ENCODE measurements around the gene AP2B1. TPM values are rescaled to one million over a fixed set of nuclear protein-coding genes. Genes with fewer than 3 reads are reported as not detected.
"Not testable (repeated sequence)": the region's sequence is repeated elsewhere in the genome, so short reads cannot be mapped to it uniquely, and the experiment has no call there.

The AP2B1 gene
- total RNA-seq, 2 donors from 2014 or later, result 29.3 to 43.6 TPM

- DNase-seq, result no peak
- intact Hi-C loops (cut with DNase I), result no loop called here
- no peak overlapping the region for H3K27ac ChIP-seq
- no peak for ATAC-seq
- no peak overlapping the region for H3K4me3 ChIP-seq
- H3K4me1 ChIP-seq, result peaks cover 14% of the 10 kb centered on the region
- no peak for TF ChIP-seq CTCF (IDR thresholded peaks at IDR 0.05)
- no peak for TF ChIP-seq POLR2A (IDR thresholded peaks at IDR 0.05)
- 75 to 78% methylated on average over 10 of the region's 10 CpGs for WGBS, 2 donors
- no peaks in the 10 kb centered on the region for H3K9me3 ChIP-seq
- peaks cover 0 to 5% of the 10 kb centered on the region in 2 donors for H3K27me3 ChIP-seq
- H3K36me3 ChIP-seq (replicated peaks in 1 of 2; ENCODE audit: insufficient read depth in 1 of 2, low read depth in 2 of 2), result no peaks in the 10 kb centered on the region
These were observed 163.6 kb downstream of the AP2B1 start for GRCh38 chr17:35750526-35751395.

GRCh38 chr17:35751541-35751940, 164.4 kb downstream of the AP2B1 start:
- intact Hi-C loops (cut with DNase I); ATAC-seq; H3K4me3 ChIP-seq; H3K9me3 ChIP-seq; H3K36me3 ChIP-seq (replicated peaks in 1 of 2; ENCODE audit: insufficient read depth in 1 of 2, low read depth in 2 of 2); H3K27me3 ChIP-seq; DNase-seq; H3K27ac ChIP-seq: not testable (repeated sequence)
- peaks cover 14% of the 10 kb centered on the region for H3K4me1 ChIP-seq
- WGBS, 2 donors, result 84 to 88% methylated on average over 4 of the region's 4 CpGs

DNA sequence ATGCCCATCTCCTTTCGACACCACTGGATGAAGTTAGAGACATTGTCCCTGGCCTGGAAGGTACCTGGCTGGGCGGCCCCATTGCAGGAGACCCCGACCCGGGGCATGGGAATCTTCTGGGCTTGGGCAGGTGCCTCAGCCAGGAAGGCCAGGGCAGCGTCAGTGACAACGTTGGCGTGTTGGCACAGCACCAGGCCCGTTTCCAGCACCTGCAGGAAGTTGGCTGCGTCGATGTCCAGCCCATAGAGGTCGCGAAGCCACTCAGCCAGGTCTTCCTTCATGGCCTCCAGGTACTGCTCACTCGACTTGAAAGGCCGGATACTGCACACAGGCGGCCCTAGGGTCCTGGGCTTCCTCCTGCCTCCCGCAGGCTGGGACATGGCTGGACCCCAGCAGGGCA, 165.3 kb downstream of the AP2B1 start:
- ATAC-seq (no peak), DNase-seq (peak; percentile 60 to 83 (median 76))
- Histone ChIP-seq H3K27ac (peak overlapping the region in 2 of 4 donors; percentile 22 to 32), H3K4me3 (no peak overlapping the region), H3K27me3 (peaks cover 0 to 5% of the 10 kb centered on the region in 2 donors), H3K36me3 (replicated peaks in 1 of 2; ENCODE audit: insufficient read depth in 1 of 2, low read depth in 2 of 2) (no peaks in the 10 kb centered on the region), H3K9me3 (no peaks in the 10 kb centered on the region), H3K4me1 (peaks cover 14% of the 10 kb centered on the region)
- TF ChIP-seq CTCF (IDR thresholded peaks at IDR 0.05) (no peak), POLR2A (IDR thresholded peaks at IDR 0.05) (peak in 1 of 3 donors; percentile 17)
- 20% methylated on average over 1 to 16 of the region's 16 CpGs for WGBS, 2 donors
- intact Hi-C loops (cut with DNase I), result no loop called here

GRCh38 chr17:35752945-35753764, 166.0 kb downstream of the AP2B1 start, which contains the start of gene GAS2L2:
Gene GAS2L2, minus strand, starts transcription at chr17:35753239. Its CDS starts 389 bp downstream, at chr17:35752850.
- Histone ChIP-seq H3K4me3 (no peak within 1 kb of the TSS), H3K4me1 (peaks cover 14% of the 10 kb centered on the region), H3K36me3 (replicated peaks in 1 of 2; ENCODE audit: insufficient read depth in 1 of 2, low read depth in 2 of 2) (no peaks in the 10 kb centered on the region), H3K27me3 (no peaks in the 10 kb centered on the region), H3K9me3 (no peaks in the 10 kb centered on the region), H3K27ac (peak within 1 kb of the TSS in 2 of 4 donors; percentile 22 to 32)
- no peak for TF ChIP-seq POLR2A (IDR thresholded peaks at IDR 0.05)
- no peak for TF ChIP-seq CTCF (IDR thresholded peaks at IDR 0.05)
- DNase-seq (peak in 1 of 4 donors; percentile 43), ATAC-seq (no peak)
- intact Hi-C loops (cut with DNase I), result no loop called here
- 42 to 75% methylated on average over 8 to 9 of the region's 9 CpGs for WGBS, 2 donors

DNA sequence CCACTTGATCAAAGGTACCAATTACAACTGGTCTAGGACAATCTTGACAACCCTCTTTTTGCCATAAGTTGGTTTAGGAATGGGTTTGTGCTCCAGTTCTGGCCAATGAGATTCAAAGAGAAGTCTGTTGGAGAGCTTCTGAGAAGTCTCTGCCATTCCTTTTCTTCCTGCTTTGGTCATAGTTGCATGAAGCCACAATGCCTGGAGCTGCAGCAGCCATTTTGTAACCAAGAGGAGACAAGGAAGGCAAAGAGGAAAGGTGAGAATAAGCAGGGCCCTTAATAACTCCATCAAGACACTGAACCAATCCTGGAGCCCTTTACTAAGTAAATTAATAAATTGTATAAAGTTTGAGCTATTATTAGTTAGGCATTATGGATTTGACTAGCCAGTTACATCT, 170.1 kb downstream of the AP2B1 start:
- ATAC-seq (no peak), DNase-seq (no peak)
- Histone ChIP-seq H3K27ac (no peak overlapping the region), H3K27me3 (no peaks in the 10 kb centered on the region), H3K4me3 (no peak overlapping the region), H3K9me3 (no peaks in the 10 kb centered on the region), H3K36me3 (replicated peaks in 1 of 2; ENCODE audit: insufficient read depth in 1 of 2, low read depth in 2 of 2) (no peaks in the 10 kb centered on the region), H3K4me1 (peaks cover 7% of the 10 kb centered on the region)
- intact Hi-C loops (cut with DNase I), result no loop called here
- TF ChIP-seq CTCF (IDR thresholded peaks at IDR 0.05) (no peak), POLR2A (IDR thresholded peaks at IDR 0.05) (no peak)

All from body of pancreas (tissue), 4 donors.